HT-29 (cell line): ENCODE measurements around the gene OAS1. TPM values are rescaled to one million over a fixed set of nuclear protein-coding genes. Genes with fewer than 3 reads are reported as not detected.

ENCODE experiments used
- DNase-seq: peaks from one replicate; pipeline ENCODE4 v3.0.0-alpha.2; 2015; ENCODE audit warnings: low spot score
- total RNA-seq: library from RNA; depleted of rRNA; stranded (reverse); fragments of >200 nt; shearing (Covaris generic); gene quantifications from 2 replicates; pipeline ENCODE4 v1.2.3, GENCODE V29; 2014; rRNA removed

OAS1 gene
- 51.0 and 54.3 TPM in 2 replicates for total RNA-seq

- peak; percentile 79 for DNase-seq
Observed at GRCh38 chr12:112906712-112907414, at the start of gene OAS1. TSS of gene OAS1 (plus strand) at chr12:112906962. CDS start at chr12:112907040, 78 bp downstream.

- no peak for DNase-seq
Observed at GRCh38 chr12:112859291-112859690, 47.5 kb upstream of the OAS1 start.

- DNase-seq = no peak
Observed at GRCh38 chr12:112860181-112860580, 46.6 kb upstream of the OAS1 start.

DNA sequence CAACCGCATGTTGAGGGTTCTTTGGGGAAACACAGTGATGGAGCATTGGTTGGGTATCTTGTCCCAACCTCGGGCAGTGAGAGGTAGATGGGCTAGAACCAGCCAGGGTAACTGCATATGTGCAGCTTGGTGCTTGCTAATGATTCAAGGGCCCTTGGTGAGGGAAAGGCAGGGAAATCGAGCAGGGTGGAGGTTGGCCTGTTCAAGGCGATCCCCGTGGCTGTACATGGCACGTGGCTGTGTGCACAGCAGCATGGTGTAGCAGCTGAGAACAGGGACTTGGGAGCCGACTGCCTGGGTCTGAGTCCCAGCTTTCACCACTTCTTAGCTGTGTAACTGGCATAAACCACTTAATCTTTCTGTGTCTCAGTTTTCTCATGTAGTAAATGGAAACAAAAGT is 45.5 kb upstream of the OAS1 start:
- DNase-seq = no peak

GRCh38 chr12:112862636-112863290 is 44.0 kb upstream of the OAS1 start:
- DNase-seq = no peak

DNA sequence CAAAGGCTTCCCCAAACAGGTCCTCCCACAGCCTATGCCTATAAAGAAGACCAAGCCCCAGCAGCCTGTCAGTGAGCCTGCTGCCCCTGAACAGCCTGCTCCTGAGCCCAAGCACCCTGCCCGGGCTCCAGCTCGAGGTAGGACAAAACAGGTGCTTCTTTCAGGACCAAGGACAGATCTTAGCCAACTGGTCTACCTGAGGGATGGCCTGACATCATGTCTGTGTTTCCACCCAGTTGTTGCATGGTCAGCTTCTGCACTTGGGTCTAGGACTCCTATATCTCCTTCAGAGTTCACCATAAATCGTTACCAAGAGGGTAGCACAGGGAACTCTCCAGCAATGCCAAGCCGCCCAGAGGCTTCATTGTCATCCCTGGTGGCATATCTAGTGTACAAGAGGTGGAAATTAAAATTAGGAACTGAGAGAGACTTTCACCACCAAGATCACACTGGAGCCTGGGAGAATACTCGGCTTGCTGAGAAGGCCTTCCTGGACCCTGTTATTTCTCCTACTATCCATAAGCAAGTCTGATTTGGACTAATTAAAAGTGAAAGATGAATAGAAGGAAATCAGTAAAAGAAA is 38.2 kb upstream of the OAS1 start:
- DNase-seq = peak; percentile 33

GRCh38 chr12:112869091-112869490 is 37.7 kb upstream of the OAS1 start:
- no peak for DNase-seq

DNA sequence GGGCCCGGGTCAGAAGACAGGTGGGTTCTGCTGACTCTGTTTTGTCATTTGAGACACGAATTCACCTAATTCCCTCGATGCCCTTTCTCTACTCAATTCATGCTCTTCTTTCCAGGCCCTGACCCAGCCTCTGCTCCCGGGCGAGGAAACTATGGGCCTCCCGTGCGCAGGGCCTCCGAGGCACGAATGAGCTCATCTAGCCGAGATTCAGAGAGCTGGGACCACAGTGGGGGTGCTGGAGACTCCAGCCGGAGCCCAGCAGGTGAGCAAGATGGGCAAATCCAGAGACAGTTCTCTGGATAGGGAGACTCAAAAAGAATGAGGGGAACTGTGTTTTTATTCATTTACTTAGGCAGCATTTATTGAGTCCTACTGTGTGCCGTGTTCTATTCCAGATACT is 37.0 kb upstream of the OAS1 start:
- no peak for DNase-seq

- DNase-seq = no peak
Observed at GRCh38 chr12:112870267-112870980, 36.3 kb upstream of the OAS1 start.

DNA sequence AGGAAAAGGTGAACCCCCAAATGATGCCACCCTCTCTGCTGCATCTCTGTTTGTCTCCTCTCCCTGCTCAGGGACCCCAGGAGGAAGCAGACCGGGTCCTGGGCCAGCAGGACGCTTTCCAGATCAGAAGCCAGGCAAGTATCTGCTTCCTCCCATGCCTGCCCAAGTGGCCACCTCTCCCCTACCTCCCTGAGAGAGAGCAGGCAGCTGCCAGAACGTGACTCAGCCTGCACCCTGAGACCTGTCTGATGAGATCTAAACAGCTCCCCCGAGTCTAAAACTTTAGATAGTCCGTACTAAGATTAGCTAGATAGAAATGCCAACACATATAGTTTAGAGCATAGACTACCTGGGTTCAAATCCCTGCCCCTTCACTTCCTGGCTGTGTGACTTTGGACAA is 31.2 kb upstream of the OAS1 start:
- no peak for DNase-seq

GRCh38 chr12:112876506-112876905 is 30.3 kb upstream of the OAS1 start:
- no peak for DNase-seq

DNA sequence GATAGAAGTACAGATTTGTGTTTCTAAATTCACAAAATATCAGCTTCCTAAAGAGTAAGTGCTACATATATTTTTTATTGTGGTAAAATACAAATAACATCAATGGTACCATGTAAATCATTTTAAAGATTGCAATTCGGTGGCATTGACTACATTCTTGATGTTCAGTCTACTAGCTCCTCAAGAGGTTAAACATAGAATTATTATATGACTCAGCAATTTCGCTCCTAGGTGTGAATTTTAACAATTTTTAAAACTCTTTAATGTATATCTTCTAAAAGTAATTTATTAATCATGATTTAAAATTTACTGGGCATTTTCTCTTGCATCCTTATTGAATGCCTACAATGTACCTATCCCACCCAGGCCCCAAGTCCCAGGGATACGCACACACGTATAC is 29.8 kb upstream of the OAS1 start:
- no peak for DNase-seq

DNA sequence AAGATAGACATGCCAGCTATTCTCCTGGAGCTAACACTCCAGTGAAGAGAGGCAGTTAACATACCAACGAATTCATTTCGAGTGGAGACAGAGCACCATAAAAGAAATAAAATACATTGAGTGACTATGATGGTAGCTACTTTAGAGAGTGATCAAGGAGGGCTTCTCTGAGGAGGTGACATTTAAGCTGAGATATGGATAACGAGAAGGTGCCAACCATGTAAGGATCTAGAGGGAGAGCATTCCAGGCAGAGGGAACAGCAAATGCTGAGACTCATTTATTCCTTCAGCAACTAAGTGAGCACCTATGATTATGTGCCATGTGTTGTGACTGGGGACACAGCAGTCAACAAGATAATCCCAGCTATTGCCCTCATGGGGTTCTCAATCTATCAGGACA is 28.3 kb upstream of the OAS1 start:
- no peak for DNase-seq

GRCh38 chr12:112879191-112879705 is 27.5 kb upstream of the OAS1 start:
- DNase-seq = no peak

- no peak for DNase-seq
Observed at GRCh38 chr12:112881602-112882001, 25.2 kb upstream of the OAS1 start.

- DNase-seq = no peak
Observed at GRCh38 chr12:112885236-112885635, 21.5 kb upstream of the OAS1 start.

DNA sequence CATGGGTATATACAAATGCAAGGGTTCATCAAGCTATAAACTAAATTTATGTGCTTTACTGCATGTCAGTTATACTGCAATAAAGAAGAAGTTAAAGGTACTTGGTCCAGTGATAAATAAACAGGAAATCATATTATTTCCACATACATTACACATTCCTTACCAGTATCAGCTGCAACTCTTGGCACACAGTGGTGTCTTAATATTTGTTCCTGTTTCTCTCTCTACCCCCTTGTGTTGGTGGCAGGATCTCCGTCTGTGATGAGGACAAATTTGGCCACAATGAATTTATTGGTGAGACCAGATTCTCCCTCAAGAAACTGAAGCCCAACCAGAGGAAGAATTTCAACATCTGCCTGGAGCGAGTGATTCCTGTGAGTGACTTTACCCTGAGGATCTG is 19.2 kb upstream of the OAS1 start:
- DNase-seq = no peak

GRCh38 chr12:112891093-112892024 is 15.4 kb upstream of the OAS1 start:
- DNase-seq = no peak

- DNase-seq = no peak
Observed at GRCh38 chr12:112892856-112893255, 13.9 kb upstream of the OAS1 start.

DNA sequence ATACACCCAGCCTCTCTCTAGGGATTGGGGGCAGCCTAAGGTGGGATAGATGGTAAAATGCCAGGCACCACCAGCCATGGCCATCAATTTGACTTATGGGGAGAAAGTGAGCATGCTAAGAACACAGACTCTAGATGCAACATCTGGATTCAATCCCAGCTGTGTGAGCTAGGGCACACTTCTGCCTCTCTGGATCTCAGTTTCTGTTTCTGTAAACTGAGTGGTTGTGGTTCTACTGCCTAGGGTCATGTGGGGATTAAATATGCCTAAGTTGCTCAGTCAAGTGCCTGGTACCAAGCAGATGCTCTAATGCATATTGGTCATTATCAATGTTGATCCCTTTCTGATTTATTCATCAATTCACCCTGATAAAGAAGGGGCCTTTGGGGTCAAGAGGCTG is 12.6 kb upstream of the OAS1 start:
- no peak for DNase-seq

GRCh38 chr12:112898380-112898779 is 8.4 kb upstream of the OAS1 start:
- no peak for DNase-seq
